DND-41 (cell line): ENCODE results near the gene DSG3.

Experiments
- ATAC-seq: fragments of 200-7000 bp; cut with Tn5 transposase; 3 replicates; pipeline ENCODE4 v1.9.1; 2021; ENCODE audit warnings: low read depth; ENCODE audit not compliant: insufficient read depth
- DNase-seq: peaks from one replicate; pipeline ENCODE4 v3.0.0-alpha.2; 2020
- H2AFZ ChIP-seq: 2 replicates; pipeline ENCODE4 v1.6.0; 2012; ENCODE audit warnings: low read depth, low read length
- H3K27ac ChIP-seq: 2 replicates; pipeline ENCODE4 v1.5.1; 2012; ENCODE audit warnings: low read length, inconsistent platforms
- H3K27me3 ChIP-seq: fragments of 200-600 bp; sonication (generic); 2 replicates; pipeline ENCODE4 v1.6.0; 2012; ENCODE audit warnings: low read length, mild to moderate bottlenecking, inconsistent platforms; ENCODE audit not compliant: insufficient read depth, poor library complexity
- H3K36me3 ChIP-seq: 2 replicates; pipeline ENCODE4 v1.5.1; 2012; ENCODE audit warnings: low read length, inconsistent platforms; ENCODE audit not compliant: insufficient read depth
- H3K4me1 ChIP-seq: 2 replicates; pipeline ENCODE4 v1.5.1; 2012; ENCODE audit warnings: mild to moderate bottlenecking, low read length; ENCODE audit not compliant: insufficient read depth
- H3K4me2 ChIP-seq: 2 replicates; pipeline ENCODE4 v1.6.0; 2012; ENCODE audit warnings: mild to moderate bottlenecking, moderate library complexity, low read length, inconsistent platforms; ENCODE audit not compliant: insufficient read depth
- H3K4me3 ChIP-seq, 2 experiments: fragments of 200-600 bp in 1 of 2; shearing (Covaris generic) in 1 of 2; 2 replicates each; pipeline ENCODE4 v1.5.1; 2012 to 2016; ENCODE audit warnings: inconsistent platforms in 2 of 2, low read length in 2 of 2, mild to moderate bottlenecking in 2 of 2, low read depth in 1 of 2, moderate library complexity in 1 of 2
- H3K79me2 ChIP-seq: 2 replicates; pipeline ENCODE4 v1.6.0; 2012; ENCODE audit warnings: low read length, inconsistent platforms; ENCODE audit not compliant: insufficient read depth
- H3K9ac ChIP-seq: 2 replicates; pipeline ENCODE4 v1.6.0; 2012; ENCODE audit warnings: low read depth, mild to moderate bottlenecking, inconsistent platforms, low read length, moderate library complexity
- H3K9me3 ChIP-seq: 2 replicates; pipeline ENCODE4 v1.5.1; 2012; ENCODE audit warnings: low read length, moderate library complexity, mild to moderate bottlenecking, inconsistent platforms; ENCODE audit not compliant: insufficient read depth, severe bottlenecking
- H4K20me1 ChIP-seq: 2 replicates; pipeline ENCODE4 v1.6.0; 2012; ENCODE audit warnings: low read length; ENCODE audit not compliant: insufficient read depth
- EZH2 ChIP-seq: IDR thresholded peaks from 3 replicates; pipeline ENCODE4 v1.6.1; 2012; ENCODE audit warnings: borderline replicate concordance, low read depth, mild to moderate bottlenecking, moderate library complexity, low read length, inconsistent platforms; ENCODE audit not compliant: severe bottlenecking
- TF ChIP-seq, protein P1 (sequence below): IDR thresholded peaks from 2 replicates; pipeline ENCODE4 v1.5.1; 2012; ENCODE audit warnings: borderline replicate concordance, low read length, moderate library complexity, mild to moderate bottlenecking; ENCODE audit not compliant: poor library complexity, severe bottlenecking; ENCODE audit errors: extremely low read depth

The DSG3 gene

DNA sequence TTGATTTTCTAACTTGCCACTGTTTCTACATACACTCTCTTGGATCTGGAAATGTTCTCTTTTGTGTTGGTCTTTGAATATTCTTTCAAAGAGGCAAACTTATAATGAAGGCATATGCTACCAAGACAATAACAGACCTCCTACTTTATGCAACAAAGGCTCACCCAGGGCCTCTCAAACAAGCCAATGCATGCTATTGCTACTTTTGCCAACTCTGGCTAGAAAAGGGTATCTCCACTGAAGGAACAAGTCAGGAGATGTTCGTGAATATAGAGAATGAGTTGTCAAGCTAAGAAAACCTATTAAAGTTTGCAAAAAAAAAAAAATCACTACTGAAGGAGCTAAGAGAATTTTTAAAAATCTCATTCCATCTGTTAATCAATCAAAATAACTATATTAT lies 34.5 kb downstream of the DSG3 start:
- Histone ChIP-seq H3K36me3 (no peaks in the 10 kb centered on the region), H3K4me3 (no peak overlapping the region), H3K4me1 (no peaks in the 10 kb centered on the region), H3K9ac (no peak overlapping the region), H3K79me2 (no peaks in the 10 kb centered on the region), H2AFZ (no peak overlapping the region), H3K27ac (no peak overlapping the region), H3K27me3 (no peaks in the 10 kb centered on the region), H3K9me3 (no peaks in the 10 kb centered on the region), H3K4me2 (no peak overlapping the region), H4K20me1 (0 out of 2 replicates have a peak, but pooled peaks cover 4% of the 10 kb centered on the region)
- DNase-seq (no peak), ATAC-seq (no peak)
- TF ChIP-seq, protein P1, sequence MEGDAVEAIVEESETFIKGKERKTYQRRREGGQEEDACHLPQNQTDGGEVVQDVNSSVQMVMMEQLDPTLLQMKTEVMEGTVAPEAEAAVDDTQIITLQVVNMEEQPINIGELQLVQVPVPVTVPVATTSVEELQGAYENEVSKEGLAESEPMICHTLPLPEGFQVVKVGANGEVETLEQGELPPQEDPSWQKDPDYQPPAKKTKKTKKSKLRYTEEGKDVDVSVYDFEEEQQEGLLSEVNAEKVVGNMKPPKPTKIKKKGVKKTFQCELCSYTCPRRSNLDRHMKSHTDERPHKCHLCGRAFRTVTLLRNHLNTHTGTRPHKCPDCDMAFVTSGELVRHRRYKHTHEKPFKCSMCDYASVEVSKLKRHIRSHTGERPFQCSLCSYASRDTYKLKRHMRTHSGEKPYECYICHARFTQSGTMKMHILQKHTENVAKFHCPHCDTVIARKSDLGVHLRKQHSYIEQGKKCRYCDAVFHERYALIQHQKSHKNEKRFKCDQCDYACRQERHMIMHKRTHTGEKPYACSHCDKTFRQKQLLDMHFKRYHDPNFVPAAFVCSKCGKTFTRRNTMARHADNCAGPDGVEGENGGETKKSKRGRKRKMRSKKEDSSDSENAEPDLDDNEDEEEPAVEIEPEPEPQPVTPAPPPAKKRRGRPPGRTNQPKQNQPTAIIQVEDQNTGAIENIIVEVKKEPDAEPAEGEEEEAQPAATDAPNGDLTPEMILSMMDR = no peak
- TF ChIP-seq EZH2 = no peak

DNA sequence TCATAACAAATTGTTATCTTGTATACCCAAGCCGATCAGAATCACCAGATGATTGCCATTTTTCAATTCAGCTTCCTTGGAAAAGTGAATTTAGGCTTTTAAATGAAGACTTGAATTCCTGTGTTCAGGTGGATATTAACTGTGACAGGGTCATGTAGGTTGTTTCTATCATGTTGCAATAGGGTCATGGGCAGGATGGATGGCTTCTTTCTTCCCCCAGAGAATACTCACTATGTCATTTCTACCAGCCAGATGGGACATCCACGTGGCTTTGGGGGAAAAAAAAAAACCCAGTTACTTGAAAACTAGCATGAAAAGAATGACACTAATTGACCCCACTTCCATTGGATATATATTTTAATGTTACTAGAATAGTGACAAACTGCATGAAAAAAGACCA lies 35.9 kb downstream of the DSG3 start:
- Histone ChIP-seq H3K79me2 (no peaks in the 10 kb centered on the region), H3K36me3 (no peaks in the 10 kb centered on the region), H3K9ac (no peak overlapping the region), H3K27ac (no peak overlapping the region), H3K4me3 (no peak overlapping the region), H2AFZ (no peak overlapping the region), H3K4me2 (no peak overlapping the region), H3K4me1 (no peaks in the 10 kb centered on the region), H3K27me3 (no peaks in the 10 kb centered on the region), H4K20me1 (no peaks in the 10 kb centered on the region), H3K9me3 (no peaks in the 10 kb centered on the region)
- ATAC-seq (no peak), DNase-seq (no peak)
- TF ChIP-seq, protein P1 = no peak
- TF ChIP-seq EZH2 = no peak

DNA sequence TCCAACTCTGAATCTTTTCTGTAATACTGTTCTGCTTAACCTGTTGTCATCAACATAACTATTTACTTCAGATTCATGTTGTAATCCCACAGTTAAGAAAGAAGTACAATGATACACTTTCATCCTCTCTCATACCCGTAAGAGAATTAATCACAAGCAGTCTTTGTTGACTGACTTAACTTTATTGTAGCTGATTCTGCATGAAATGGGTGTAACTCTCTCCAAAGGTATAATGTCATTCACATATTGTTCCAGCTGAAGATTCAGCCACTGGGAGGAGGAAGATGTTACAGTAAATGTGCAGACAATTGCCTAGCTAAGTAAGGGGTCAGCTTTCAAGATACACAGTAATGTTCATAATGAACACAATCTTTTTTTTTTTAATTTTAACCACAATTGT lies 36.9 kb downstream of the DSG3 start:
- H3K9me3 ChIP-seq = no peaks in the 10 kb centered on the region
- TF ChIP-seq, protein P1 = no peak
- no peak for TF ChIP-seq EZH2
- ATAC-seq (no peak), DNase-seq (no peak)
- H3K9ac ChIP-seq = no peak overlapping the region
- no peaks in the 10 kb centered on the region for H3K27me3 ChIP-seq
- H3K36me3 ChIP-seq = no peaks in the 10 kb centered on the region
- H3K4me3 ChIP-seq = no peak overlapping the region
- no peaks in the 10 kb centered on the region for H3K4me1 ChIP-seq
- H3K4me2 ChIP-seq = no peak overlapping the region
- H4K20me1 ChIP-seq = no peaks in the 10 kb centered on the region
- no peak overlapping the region for H2AFZ ChIP-seq
- no peaks in the 10 kb centered on the region for H3K79me2 ChIP-seq
- H3K27ac ChIP-seq = no peak overlapping the region

DNA sequence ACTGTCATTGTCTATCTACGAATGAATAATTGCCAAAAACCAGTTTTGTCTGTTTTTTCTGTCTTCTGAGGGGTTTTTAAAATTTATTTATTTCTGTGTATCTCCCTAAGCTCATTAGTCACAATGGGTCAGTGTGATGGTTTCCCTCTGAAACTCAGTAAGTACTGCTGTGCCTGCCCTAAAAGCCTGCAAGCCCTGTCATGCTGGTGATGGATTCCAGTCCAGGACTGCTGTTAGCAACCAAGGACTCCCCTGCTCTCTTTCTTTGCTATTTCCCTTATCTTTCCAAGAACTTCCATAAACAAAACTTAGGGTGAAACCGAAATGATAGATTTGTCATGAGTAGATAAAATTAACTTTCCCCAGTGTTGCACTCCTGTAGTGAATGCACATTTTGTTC lies 38.6 kb downstream of the DSG3 start:
- H3K4me2 ChIP-seq = no peak overlapping the region
- no peak overlapping the region for H2AFZ ChIP-seq
- H3K27ac ChIP-seq = no peak overlapping the region
- DNase-seq (no peak), ATAC-seq (no peak)
- no peaks in the 10 kb centered on the region for H3K79me2 ChIP-seq
- no peaks in the 10 kb centered on the region for H3K27me3 ChIP-seq
- H3K9me3 ChIP-seq = no peaks in the 10 kb centered on the region
- H4K20me1 ChIP-seq = no peaks in the 10 kb centered on the region
- H3K36me3 ChIP-seq = no peaks in the 10 kb centered on the region
- no peak overlapping the region for H3K4me3 ChIP-seq
- no peak for TF ChIP-seq EZH2
- TF ChIP-seq, protein P1 = no peak
- no peaks in the 10 kb centered on the region for H3K4me1 ChIP-seq
- H3K9ac ChIP-seq = no peak overlapping the region
